ENCODE data around the gene KIF4A. TPM values are rescaled to one million over a fixed set of nuclear protein-coding genes. Genes with fewer than 3 reads are reported as not detected.

KIF4A gene
- total and polyA plus RNA-seq, 2 of the 4 experiments (the other 2 are of a cell fraction) = 10.0 to 19.0 TPM

- no peak overlapping the region for H2BK120ac ChIP-seq (ENCODE audit: low read depth, low read length)
- H2AK5ac ChIP-seq (ENCODE audit: low read depth, low read length) = no peak overlapping the region
- H3K18ac ChIP-seq (ENCODE audit: low read depth, low read length) = no peak overlapping the region
- H3K4me2 ChIP-seq (ENCODE audit: low read depth, low read length) = no peak overlapping the region
- no peaks in the 10 kb centered on the region for H3K79me1 ChIP-seq (ENCODE audit: low read depth in 1 of 2, low read length in 2 of 2)
- H4K20me1 ChIP-seq (ENCODE audit: insufficient read depth, low read length) = no peaks in the 10 kb centered on the region
- H3K56ac ChIP-seq (ENCODE audit: extremely low read depth, insufficient read depth, low read length) = no peak overlapping the region
- in situ Hi-C loops (cut with MboI; ENCODE audit: low sequenced_read_pairs) (no loop called here), intact Hi-C loops (cut with micrococcal nuclease) (no loop called here), dilution Hi-C loops (cut with HindIII; ENCODE audit: low sequenced_read_pairs, unreplicated experiment) (no loop called here)
- no peak for DNase-seq
- H4K5ac ChIP-seq (ENCODE audit: low read depth, low read length) = no peak overlapping the region
- no peak overlapping the region for H2AFZ ChIP-seq (replicated peaks; ENCODE audit: low read length, poor library complexity)
- H3K4ac ChIP-seq (ENCODE audit: low read depth, low read length) = no peak overlapping the region
- H3K9me1 ChIP-seq (ENCODE audit: insufficient read depth, low read length) = no peaks in the 10 kb centered on the region
- H2BK20ac ChIP-seq (ENCODE audit: low read depth, low read length) = no peak overlapping the region
- H2AK9ac ChIP-seq (replicated peaks; ENCODE audit: low read depth, low read length, poor library complexity) = no peak overlapping the region
- H3K23ac ChIP-seq (ENCODE audit: low read depth, low read length) = no peak overlapping the region
- ChIA-PET POLR2A (ENCODE audit: unreplicated experiment) (no interaction called here), CTCF (no interaction called here)
- no peak for TF ChIP-seq USF2 (IDR thresholded peaks at IDR 0.05; ENCODE audit: low read depth, low read length)
- TF ChIP-seq RCOR1 (IDR thresholded peaks at IDR 0.05; ENCODE audit: insufficient replicate concordance, low read length) = no peak
- TF ChIP-seq FOS (IDR thresholded peaks at IDR 0.05; ENCODE audit: low read depth, low read length) = no peak
- no peak for TF ChIP-seq RFX5 (IDR thresholded peaks at IDR 0.05; ENCODE audit: low read depth, low read length)
- TF ChIP-seq CEBPB (IDR thresholded peaks at IDR 0.05; ENCODE audit: low read depth, low read length) = no peak
- no peak for TF ChIP-seq MAZ (IDR thresholded peaks at IDR 0.05; ENCODE audit: borderline replicate concordance, low read depth, low read length)
- no peak for TF ChIP-seq RAD21 (IDR thresholded peaks at IDR 0.05; ENCODE audit: low read length)
- no peak for TF ChIP-seq CHD1 (IDR thresholded peaks at IDR 0.05; ENCODE audit: low read depth, low read length)
- no peak for TF ChIP-seq SMC3 (IDR thresholded peaks at IDR 0.05; ENCODE audit: low read depth, low read length)
- TF ChIP-seq, protein P1, sequence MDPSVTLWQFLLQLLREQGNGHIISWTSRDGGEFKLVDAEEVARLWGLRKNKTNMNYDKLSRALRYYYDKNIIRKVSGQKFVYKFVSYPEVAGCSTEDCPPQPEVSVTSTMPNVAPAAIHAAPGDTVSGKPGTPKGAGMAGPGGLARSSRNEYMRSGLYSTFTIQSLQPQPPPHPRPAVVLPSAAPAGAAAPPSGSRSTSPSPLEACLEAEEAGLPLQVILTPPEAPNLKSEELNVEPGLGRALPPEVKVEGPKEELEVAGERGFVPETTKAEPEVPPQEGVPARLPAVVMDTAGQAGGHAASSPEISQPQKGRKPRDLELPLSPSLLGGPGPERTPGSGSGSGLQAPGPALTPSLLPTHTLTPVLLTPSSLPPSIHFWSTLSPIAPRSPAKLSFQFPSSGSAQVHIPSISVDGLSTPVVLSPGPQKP (IDR thresholded peaks at IDR 0.05; ENCODE audit: borderline replicate concordance, low read depth, low read length) = no peak
- TF ChIP-seq CTCF (conservative IDR thresholded peaks at IDR 0.05; ENCODE audit: low read depth, low read length) = no peak
- TF ChIP-seq MXI1 (IDR thresholded peaks at IDR 0.05; ENCODE audit: borderline replicate concordance, low read depth, low read length) = no peak
- no peak for TF ChIP-seq MAFK (IDR thresholded peaks at IDR 0.05; ENCODE audit: low read depth, low read length)
- no peak for TF ChIP-seq BHLHE40 (IDR thresholded peaks at IDR 0.05; ENCODE audit: low read depth, low read length)
- H4K91ac ChIP-seq (ENCODE audit: insufficient read depth, low read depth, low read length) = no peak overlapping the region
- H3K9ac ChIP-seq (ENCODE audit: low read depth, low read length) = no peak overlapping the region
- H3K27me3 ChIP-seq (ENCODE audit: control insufficient read depth, insufficient read depth, low read length) = peaks cover 6% of the 10 kb centered on the region; the same call in 1 of the 2 replicates
- no peak overlapping the region for H2BK15ac ChIP-seq (ENCODE audit: low read depth, low read length)
- H3K4me3 ChIP-seq (ENCODE audit: insufficient read depth, low read depth, low read length) = no peak overlapping the region
- H4K8ac ChIP-seq (ENCODE audit: low read depth in 2 of 2, low read length in 2 of 2) = no peak overlapping the region
- no peak overlapping the region for H2BK5ac ChIP-seq (ENCODE audit: low read depth, low read length, poor library complexity, severe bottlenecking)
- no TSS peak for BruUV-seq (replicated peaks)
- no peaks in the 10 kb centered on the region for H3K9me3 ChIP-seq (ENCODE audit: control insufficient read depth, insufficient read depth, low read length)
- 0 out of 2 replicates have a peak, but pooled peaks cover 2% of the 10 kb centered on the region for H3K36me3 ChIP-seq (ENCODE audit: control insufficient read depth, insufficient read depth, low read length)
- 80% methylated on average over 2 of the region's 10 CpGs; no CpG with 5 or more reads in 1 of the 2 experiments for WGBS, 2 experiments (ENCODE audit: extremely low coverage in 2 of 2, insufficient read length in 1 of 2)
- H3K4me1 ChIP-seq (ENCODE audit: control insufficient read depth, insufficient read depth, low read length) = no peaks in the 10 kb centered on the region
- H3K27ac ChIP-seq (ENCODE audit: insufficient read depth, low read length) = no peak overlapping the region
- H3K14ac ChIP-seq (replicated peaks; ENCODE audit: low read depth, low read length) = no peak overlapping the region
- ATAC-seq (ENCODE audit: low read depth) = no peak
These were observed 134.9 kb downstream of the KIF4A start for GRCh38 chrX:70424801-70425200.
